ENCODE results near the gene ERBB4.

The ERBB4 gene

DNA sequence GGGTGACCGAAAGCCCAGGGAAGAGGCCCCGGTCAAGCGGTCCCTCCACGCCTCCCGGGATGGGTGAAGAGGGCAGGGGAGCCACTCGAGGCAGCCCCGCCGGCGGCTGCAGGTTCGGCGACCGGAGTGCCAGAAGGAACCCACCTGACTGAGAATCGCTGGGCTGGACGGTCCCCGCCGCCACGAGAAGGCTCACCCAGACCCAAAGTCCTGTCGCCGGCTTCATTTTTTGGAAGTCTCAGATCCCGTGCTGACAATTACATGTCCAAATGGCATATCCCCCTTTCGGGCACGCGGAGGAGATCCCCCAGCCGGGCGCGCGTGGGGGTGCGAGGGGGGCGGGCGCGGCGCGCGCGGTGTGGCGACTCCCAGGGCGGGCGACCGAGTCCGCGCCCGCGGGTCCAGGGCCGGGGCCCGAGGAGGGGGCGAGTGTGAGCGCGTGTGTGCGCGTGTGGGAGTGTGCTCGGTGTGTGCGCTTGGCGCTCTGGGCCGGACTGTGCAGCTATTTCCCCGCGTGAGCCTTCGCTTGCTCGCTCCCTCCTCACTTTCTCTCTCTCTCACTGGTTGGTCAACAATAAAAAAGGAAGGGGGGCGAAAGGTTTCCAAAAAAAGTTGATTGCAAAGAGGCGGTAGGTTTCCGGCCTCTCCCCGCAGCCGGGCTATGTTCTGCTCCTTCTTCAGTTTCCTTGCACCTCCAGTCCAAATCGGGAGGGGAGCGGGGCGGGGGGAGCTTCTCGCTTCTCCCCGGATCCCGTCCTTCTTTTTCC, at the start of gene ERBB4:
Gene ERBB4 (minus strand): TSS at position 498 of the 767 bp plus-strand sequence. CDS start 272 bp downstream, at position 226.
- peak in 28 of 58 donors; percentile 29 to 72 (median 50) for DNase-seq

DNA sequence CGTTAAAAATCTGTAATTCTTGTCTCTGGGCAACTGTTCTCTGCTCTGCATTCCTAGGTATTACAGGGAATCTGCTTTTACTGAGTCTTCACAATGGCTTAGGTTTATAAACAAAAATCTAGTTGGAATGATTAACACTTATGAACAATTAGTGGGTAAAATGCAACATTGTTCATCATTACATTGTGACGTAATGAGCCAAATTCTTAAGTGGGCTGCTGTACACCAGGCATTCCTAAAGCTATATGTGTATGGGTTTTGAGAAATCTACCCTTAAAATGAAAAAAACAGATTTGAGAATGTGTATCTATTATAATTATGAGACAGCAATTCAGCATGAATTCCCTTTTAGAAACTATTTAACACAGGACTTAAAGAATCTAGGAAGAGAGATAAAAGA, 41.5 kb upstream of the ERBB4 start:
- no peak for DNase-seq

DNA sequence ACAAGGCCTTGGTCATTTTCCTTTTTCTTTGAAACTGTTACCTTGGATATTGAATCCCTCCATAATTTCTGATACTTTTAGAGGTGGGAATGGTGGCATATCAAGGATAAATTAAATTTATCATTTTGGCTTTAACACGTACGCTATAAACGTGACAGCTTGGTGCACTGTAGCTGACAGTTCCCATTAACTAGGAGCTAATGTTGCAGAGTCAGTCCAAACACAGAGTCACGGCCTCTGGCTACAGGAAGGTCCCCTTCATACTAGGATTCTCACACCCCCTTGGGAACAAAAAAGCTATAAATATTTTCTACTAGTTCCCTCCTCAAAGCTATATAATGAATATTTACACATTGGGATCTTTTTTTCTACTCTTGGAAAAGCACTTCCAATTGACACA, 17.7 kb upstream of the ERBB4 start:
- no peak for DNase-seq

DNA sequence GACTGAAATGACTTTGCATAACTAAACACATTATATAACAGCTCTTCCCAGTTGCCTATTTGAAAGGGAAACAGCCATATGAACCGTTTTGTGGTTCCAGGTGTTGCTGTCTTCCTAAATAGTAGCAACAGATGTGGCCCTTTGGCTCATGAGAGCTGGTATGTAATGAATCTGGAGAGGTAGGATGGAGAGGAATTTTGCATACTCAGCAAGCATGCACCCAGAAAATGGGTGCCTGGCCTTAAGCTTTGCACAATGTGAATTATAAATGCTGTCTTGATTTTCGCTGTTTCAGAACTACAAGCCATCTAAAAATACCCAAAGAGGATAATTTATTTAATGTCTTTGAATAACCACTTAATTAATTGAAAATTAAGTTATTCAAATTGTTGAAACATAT, 15.6 kb upstream of the ERBB4 start:
- DNase-seq, result no peak

DNA sequence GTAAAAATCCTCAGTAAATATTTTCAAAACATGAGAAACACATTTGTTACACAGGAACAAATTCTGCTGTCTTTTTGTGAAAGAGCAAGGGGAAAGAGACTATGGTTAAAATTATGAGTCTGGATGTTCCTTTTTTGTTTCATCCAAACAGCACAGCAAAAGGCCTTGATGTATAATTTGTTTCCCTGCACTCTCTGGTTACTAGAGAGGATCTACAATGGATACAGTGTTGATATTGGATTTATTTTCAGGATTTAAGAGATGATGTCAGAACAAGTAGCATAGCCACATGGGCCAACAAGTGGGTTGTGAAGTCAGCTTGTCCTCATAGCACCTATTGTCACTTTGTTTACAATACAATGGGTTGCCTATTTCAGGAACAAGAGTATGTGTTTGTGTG, 11.3 kb upstream of the ERBB4 start:
- no peak for DNase-seq

DNA sequence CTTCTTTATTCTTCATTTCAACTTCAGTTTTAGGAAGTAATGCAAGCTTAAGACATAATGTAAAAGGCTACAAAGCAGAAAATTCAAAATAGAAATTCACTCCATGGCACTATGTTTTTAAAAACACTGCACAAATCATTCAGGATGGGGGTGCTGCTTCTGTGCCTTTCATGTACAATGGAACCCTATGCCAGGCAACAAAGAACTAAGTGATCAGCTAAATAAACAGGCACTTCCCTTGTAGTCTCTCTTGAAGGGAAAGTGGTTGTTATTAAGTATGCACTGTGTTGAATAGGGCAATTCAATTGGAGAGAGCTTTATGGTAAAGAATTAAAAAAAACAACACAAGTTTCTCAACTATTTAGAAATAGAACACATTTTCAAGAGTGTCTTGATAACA, 10.9 kb upstream of the ERBB4 start:
- peak in 3 of 58 donors; percentile 1 to 51 (median 3) for DNase-seq

DNA sequence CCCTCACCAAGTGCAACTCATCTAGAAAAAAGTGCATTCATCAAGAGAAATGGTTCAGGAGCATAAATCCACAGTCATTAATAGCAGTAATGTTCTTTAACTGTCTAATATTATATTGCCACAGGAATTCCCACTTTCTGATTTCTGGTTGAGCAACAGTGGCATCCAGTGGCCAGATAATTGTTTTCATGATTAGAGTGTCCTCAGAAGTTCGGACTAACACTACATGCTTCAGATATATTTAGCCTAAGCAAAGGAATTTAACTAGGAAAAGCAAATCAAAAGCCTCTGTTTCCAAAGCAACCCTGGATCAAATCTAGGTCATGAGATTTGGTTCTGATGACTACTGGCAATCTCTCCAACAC, 9.8 kb upstream of the ERBB4 start:
- peak in 4 of 58 donors; percentile 1 to 38 (median 3) for DNase-seq

DNA sequence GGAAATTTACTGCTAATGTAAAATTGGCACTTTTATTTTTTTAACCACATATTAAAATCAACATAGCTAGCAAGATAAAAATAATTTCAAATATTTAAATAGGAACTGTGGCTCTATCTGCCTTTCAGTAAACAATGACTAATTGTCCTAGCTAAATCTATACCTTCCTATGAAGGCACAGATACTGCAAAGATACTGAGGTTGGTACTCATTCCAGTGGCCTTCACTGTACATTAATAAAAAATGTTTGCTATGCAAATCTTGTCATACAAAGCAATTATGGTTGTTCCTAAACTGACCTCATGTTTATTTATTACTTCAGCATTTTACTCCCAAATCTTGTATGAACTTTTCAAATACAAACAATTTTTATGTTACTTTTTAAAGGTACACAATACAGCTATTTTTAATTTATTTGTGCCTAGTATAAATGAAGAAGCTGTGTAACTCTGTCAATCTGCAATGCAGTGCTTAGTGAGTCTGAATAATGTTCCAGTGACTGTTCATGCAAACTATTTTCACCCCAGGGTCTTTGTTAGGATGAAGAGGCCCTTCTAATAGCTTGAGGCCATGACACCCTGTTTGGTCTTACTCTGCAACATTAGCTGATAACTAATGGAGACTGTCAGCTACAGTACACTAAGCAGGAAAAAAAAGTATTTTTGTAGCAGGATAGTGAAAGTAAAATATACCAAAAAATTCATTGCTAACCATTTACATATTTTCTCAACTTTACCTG, 9.3 kb upstream of the ERBB4 start:
- DNase-seq, result no peak

DNA sequence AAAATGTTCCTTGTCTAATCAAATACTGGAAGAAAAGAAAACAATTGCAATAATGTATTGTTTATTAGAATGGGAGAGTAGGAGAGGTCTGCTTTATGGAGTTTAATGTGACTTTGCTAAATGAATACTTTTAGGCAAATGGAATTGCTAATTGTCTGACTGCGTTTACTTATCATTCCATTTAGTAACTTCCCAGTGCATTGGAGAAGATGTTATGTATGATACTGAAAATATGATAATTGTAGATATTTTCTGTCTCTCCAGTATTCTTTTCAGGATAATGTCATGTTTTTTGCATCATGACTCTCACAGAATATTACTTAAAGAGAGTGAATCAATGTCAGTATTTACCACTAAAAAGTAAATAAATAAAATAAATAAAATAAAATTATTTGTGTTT, 8.1 kb upstream of the ERBB4 start:
- DNase-seq, result no peak

DNA sequence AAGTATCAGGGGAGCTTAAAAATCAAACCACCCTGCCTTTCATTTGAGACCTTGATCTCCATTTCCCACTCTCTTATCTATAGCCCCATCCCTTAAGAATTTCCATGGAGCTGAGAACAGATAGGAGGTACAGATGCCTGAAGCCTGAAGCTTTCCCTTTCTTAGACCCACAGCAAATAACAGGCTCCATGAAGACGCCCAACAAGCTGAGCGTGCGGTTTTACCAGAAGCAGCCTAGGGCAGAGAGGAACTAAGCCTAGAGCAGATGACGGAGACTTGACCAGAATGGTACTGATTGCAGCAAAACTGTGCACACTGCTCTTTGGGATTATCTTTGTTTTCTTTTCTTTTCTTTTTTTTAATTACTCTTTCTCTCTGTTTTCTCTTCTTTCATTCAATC, 1.7 kb upstream of the ERBB4 start:
- DNase-seq, result no peak

DNA sequence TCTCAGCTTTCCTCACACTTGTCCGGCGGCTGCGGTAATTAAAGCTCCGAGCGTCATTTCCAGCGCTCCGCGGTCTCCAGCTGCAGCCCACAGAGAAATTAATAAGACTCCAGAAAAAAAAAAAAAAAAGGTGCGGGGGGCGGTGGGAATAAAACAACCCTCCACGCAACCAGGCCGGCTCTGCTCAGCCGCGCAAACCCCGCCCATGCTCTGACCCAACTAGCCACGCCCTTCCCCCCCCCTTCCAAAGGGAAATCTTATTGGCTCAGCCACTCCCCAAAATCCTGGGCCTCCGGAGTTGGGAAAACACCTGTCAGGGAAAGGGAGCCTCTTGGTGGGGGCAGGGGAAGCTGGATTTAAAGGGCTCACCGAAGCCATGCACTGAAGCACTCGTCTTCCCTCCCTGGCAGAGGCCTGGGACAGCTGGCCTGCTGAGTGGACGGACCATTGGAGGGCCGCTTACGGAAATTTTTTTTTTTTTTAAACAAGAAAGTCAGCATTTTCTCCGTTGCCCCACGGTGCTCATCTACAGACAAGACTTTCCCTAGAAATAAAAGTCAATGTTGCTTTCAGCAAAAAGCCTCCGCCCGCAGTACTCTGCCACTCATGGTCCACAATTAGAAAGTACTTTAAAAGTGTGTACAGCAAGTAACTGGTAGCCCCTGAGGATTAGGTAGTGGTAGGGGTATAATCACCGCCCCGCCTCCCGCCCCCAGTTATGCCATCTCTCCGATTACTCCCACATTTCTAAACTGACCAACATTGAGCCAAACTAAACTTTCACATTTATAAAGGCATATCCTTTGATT, 674 bp upstream of the ERBB4 start:
- DNase-seq, result peak in 51 of 58 donors; percentile 4 to 83 (median 59)

DNA sequence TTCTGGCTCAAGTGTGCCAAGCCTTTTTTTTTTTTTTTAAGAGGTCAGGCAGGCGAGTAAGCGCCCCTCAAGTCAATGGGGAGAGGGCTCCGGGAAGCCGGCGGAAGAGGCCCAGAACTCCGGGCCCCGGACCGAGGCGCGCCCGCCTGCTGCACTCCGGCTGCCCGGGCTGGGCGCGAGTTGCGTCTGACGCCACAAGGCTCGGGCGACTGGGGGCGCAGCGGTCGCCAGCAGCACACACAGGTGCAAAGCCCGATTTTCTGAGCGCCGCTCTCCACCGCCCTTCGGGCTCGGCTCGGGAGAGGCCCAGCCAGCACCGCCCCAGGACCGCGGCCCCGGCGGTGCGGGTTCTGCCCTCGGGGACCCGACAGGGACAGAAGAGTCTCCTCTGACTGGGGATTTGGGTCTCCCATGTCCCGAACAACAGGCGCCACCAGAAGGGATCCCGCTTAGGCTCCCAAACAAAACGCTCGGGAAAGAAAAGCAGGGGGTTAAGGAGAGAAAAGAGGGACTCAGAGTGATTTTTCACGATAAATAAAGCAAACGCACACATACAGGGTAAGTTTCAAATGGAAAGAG, 787 bp downstream of the ERBB4 start:
- DNase-seq, result peak in 34 of 58 donors; percentile 7 to 73 (median 42)

DNA sequence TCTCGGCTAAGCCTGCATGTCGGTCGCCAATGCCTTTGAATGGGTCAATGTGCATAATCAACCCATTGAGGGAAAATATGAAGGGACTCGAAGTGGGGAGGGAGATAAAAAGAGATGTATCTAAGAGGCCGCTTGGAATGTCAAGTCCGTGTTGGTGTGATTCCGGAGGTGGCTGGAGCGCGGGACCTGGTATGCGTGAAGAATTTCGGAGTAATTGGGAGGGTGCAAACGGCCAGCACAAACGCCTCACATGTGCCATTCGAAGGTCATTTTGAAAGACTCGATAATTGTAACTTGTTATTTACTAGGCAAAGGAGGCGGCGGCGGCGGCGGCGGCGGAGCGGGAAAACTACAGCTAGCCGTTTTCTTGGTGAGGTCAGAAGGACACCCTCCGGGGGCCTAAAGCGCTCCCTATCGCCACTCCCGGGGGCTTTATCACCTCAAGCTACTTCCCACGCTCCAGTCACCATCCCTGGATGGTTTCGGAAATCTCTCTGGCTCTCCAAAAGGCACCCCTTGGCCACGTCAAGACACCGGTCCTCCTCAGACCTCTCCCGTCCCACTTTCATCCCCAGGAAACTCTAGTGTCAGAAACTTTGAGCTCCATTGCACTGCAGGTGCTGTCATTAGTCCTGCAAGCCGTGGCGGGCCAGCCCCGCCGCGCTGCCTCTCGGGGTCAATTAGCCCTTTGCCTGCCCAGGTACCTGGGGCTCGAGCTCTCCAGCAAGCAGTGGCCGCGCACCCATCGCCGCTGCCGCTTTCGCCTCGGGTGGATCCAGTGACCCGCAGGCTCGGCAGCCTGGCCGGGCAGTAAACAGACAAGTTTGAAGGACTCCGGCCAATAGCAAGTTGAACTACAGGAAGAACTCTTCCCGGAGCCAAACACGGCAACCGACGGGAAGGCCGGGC, 1.5 kb downstream of the ERBB4 start:
- DNase-seq, result peak in 30 of 58 donors; percentile 22 to 73 (median 48)

DNA sequence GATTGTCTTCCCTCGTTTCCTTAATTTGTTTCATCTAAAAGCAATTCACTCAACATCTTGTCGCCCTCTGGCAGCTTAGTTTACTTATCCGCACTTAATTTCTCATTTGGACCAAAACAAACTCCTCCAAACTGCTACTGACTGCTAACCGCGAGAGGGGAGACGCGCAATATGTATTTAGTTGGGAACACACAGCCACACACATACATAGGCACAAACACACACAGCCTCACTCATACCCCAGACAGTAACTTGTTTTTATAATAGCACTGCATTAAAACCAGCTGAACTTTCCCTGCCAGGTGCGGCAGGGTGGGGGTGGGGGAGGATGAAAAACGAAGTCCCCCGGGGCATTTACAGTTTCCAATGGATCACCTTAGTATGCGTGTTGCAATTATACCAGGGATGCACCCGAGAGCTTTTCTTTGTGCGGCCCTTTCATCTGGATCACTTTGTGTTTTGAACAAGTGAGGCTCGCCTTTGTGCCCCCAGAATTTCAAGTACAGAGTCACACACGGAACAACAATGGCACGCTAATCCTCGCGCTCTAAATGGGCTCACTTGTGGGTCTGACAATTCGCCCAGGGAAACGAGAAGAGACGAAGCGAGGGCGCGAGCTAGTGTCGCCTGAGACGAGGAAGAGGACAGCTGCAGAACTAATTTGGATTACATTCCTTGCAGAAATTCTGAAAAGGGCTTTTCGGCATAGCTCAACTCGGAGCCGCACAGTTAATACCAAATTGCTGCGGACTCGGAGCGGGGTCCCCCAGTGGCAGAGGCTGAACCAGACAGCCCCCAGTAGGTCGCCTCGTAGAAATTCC, 2.4 kb downstream of the ERBB4 start:
- DNase-seq, result peak in 39 of 58 donors; percentile 8 to 81 (median 40)

DNA sequence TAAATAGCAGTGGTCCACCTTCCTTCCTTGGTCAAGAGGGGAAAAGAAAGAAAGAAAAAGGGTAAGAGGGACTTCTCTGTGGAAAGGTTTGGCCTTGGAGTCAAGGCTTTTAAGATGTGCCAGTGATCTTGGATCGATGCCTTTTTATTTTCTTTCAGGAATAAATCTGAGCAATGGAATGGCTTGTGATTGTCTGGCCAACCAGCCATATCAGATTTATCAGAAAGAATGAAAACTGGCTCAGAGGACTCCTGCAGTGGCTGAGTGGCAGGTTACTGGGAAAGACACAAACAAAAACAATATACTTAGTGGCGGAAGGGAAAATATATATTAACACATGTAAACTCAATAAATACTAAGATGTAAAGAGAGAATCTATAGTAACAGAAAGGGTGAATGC, 4.3 kb downstream of the ERBB4 start:
- no peak for DNase-seq

DNA sequence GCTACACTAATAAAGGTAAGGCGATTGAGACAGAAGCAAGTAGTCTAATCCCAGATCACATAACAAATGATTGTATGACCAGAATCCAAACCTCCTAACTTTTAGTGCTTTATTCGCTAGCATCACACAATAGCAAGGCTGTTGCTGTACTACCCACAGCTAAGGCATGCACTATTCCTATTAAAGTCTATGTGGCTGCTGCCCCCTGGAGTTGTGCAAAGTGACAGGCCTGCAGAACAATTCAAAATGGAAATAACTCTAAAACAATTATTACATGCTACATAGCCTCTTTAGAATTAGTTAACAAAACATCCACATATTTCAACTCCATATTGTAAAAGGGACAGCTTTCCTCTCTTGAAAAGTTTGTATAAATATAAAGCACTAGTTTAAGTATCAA, 6.0 kb downstream of the ERBB4 start:
- no peak for DNase-seq

DNA sequence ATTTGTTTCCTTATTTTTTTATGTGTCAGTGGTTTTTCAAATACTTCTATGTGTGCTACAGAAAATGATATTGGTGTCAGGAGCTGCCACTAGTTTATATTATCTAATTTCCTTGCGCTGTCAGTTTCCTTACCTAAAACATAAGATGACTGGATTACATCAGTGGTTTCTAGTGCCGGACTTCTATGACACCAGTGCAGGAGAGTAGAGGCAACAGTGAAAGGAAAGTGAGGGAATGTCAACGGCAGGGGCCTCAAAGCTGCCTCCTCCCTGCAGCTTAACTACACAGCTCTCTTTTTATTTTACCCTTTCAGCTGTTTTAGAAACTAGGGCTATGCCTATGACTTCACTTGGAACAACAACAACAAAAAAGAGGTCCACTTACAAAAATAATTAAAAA, 6.5 kb downstream of the ERBB4 start:
- no peak for DNase-seq

DNA sequence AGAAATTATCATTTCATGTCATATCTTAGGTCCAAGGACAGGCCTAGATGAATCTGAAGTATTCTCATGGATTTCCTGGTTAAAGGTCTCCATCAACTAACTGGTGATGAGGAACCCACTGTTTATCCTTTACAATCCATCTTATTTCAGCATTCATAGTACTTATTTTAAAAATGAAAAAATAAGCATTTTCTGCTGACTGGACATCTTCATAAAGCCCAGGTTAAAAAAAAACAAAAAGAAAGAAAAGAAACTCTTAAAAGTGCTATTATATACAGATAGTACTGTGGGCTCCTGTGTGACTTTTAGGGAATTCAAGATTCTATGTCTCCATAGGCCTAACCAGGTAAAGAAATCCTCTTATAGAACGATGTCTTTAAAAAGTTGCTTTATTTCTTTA, 7.1 kb downstream of the ERBB4 start:
- DNase-seq, result no peak

DNA sequence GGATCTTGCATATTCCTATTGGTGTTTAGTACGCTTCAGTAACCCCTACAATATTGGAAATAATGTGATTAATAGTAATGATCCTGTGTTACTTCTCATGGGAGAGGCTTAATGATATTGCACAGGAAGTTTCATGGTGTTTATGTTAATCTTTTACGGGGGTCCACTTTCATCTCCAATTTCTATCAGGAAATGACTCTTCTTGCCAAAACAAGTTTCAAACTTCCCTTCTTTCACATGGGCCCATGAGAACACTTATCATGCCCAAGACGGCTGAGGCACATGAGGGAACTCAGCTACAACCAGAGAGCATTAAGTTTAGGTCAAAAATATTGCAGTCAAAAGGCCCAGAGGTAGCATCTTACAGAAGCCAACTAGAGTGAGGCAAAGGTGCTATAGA, 7.6 kb downstream of the ERBB4 start:
- no peak for DNase-seq

DNA sequence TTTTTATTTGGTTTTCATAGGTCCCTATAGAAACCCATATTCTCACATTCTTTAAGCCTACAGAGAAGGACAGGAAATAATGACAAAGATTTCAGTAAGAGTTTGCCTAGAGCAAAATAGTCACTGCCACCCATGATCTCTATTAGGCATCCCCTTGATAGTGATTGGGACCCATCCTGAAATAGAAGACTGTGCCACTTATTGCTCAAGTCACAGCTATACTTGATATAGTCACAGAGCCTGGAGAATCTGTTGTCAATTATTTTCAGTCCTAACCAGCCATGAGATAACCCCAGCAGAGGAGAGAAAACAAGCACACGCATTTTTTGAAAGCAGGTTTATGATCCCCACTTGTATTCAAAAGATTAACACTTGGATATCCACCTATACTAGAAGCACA, 8.2 kb downstream of the ERBB4 start:
- DNase-seq, result no peak

All from anterior cingulate cortex (tissue), 58 donors.